Mesendoderm (in vitro differentiated cells): ENCODE data around the gene EBF3.

Source experiments
- DNase-seq: peaks from one replicate; pipeline ENCODE4 v3.0.0; 2013
- H2AK5ac ChIP-seq: 2 replicates; pipeline ENCODE4 v1.6.1; 2013; ENCODE audit warnings: low read length, inconsistent platforms
- H2BK120ac ChIP-seq: 2 replicates; pipeline ENCODE4 v1.6.1; 2013; ENCODE audit warnings: low read depth, mild to moderate bottlenecking, low read length, moderate library complexity, mixed read lengths
- H2BK15ac ChIP-seq: replicated peaks from 2 replicates; pipeline ENCODE4 v1.6.1; 2013; ENCODE audit warnings: low read depth, mild to moderate bottlenecking, moderate library complexity
- H2BK5ac ChIP-seq: 2 replicates; pipeline ENCODE4 v1.6.1; 2013; ENCODE audit warnings: low read length, inconsistent platforms
- H3K18ac ChIP-seq: 2 replicates; pipeline ENCODE4 v1.6.1; 2013; ENCODE audit warnings: mild to moderate bottlenecking, low read length, mixed read lengths
- H3K23ac ChIP-seq: one replicate; pipeline ENCODE4 v1.6.1; 2013; ENCODE audit warnings: low read length
- H3K27ac ChIP-seq: 2 replicates; pipeline ENCODE4 v1.5.1; 2013; ENCODE audit warnings: low read depth, mild to moderate bottlenecking, inconsistent platforms, low read length, moderate library complexity
- H3K27me3 ChIP-seq: 2 replicates; pipeline ENCODE4 v1.6.1; 2013; ENCODE audit warnings: low read length, control low read depth, mild to moderate bottlenecking, inconsistent platforms; ENCODE audit not compliant: insufficient read depth, poor library complexity
- H3K36me3 ChIP-seq: 2 replicates; pipeline ENCODE4 v1.6.1; 2013; ENCODE audit warnings: low read length, inconsistent platforms; ENCODE audit not compliant: control insufficient read depth, insufficient read depth
- H3K4ac ChIP-seq: one replicate; pipeline ENCODE4 v1.6.1; 2013; ENCODE audit warnings: low read depth, mild to moderate bottlenecking, low read length, moderate library complexity
- H3K4me1 ChIP-seq: 2 replicates; pipeline ENCODE4 v1.6.1; 2013; ENCODE audit warnings: low read depth, low read length, inconsistent platforms; ENCODE audit not compliant: control insufficient read depth
- H3K4me2 ChIP-seq: 2 replicates; pipeline ENCODE4 v1.6.1; 2013; ENCODE audit warnings: low read length
- H3K4me3 ChIP-seq: 2 replicates; pipeline ENCODE4 v1.5.1; 2013; ENCODE audit warnings: mild to moderate bottlenecking, low read length
- H3K56ac ChIP-seq: one replicate; pipeline ENCODE4 v1.6.1; 2013; ENCODE audit warnings: low read length
- H3K79me1 ChIP-seq: 2 replicates; pipeline ENCODE4 v1.6.1; 2013; ENCODE audit warnings: low read length, inconsistent platforms
- H3K79me2 ChIP-seq: 2 replicates; pipeline ENCODE4 v1.6.1; 2013; ENCODE audit warnings: mild to moderate bottlenecking, low read length; ENCODE audit not compliant: control insufficient read depth, insufficient read depth
- H3K9ac ChIP-seq: 2 replicates; pipeline ENCODE4 v1.6.1; 2013; ENCODE audit warnings: low read length, inconsistent platforms
- H4K5ac ChIP-seq: one replicate; pipeline ENCODE4 v1.6.1; 2013; ENCODE audit warnings: low read length
- H4K8ac ChIP-seq: one replicate; pipeline ENCODE4 v1.6.1; 2013; ENCODE audit warnings: low read depth, mild to moderate bottlenecking, control low read depth, low read length, moderate library complexity
- WGBS: extraction: QIAGEN DNeasy Blood & Tissue Kit; methylation state at CpG from one replicate; pipeline ENCODE4 v1.1.7; 2013; ENCODE audit warnings: low lambda C conversion rate, missing lambda C conversion rate; ENCODE audit not compliant: insufficient coverage; ENCODE audit errors: extremely low coverage; 5-methylcytosine and 5-hydroxymethylcytosine counted together

The EBF3 gene

DNA sequence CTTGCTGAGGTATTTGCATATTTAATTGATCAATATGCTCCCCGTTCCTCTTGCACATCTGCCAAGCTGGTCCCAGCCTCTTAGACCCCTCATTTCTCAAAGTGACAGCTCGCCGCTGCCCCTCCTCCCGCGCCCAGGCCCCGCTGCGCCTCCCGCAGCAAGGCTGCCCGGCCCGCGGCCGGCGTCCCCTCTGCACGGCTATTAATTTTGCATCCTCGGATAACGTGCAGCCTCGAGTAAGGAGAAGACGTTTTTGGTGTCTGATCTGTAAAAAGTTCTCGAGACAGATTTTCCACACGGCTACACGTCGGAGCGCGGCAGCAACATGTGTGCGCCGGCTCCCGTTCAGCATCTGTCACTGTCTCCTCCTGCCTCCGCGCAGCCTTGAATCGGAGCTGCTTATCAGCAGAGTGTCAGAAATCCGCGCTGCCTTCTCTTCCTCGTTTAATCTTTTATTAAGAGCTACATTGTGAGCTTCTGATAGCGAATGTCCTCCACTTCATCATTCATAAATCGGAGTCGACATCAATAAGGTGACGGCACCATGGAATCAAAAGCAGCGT, 65.3 kb downstream of the EBF3 start:
- no peak overlapping the region for H2BK15ac ChIP-seq
- H2BK120ac ChIP-seq = no peak overlapping the region
- WGBS = no CpG with 5 or more reads among the region's 38 CpGs

DNA sequence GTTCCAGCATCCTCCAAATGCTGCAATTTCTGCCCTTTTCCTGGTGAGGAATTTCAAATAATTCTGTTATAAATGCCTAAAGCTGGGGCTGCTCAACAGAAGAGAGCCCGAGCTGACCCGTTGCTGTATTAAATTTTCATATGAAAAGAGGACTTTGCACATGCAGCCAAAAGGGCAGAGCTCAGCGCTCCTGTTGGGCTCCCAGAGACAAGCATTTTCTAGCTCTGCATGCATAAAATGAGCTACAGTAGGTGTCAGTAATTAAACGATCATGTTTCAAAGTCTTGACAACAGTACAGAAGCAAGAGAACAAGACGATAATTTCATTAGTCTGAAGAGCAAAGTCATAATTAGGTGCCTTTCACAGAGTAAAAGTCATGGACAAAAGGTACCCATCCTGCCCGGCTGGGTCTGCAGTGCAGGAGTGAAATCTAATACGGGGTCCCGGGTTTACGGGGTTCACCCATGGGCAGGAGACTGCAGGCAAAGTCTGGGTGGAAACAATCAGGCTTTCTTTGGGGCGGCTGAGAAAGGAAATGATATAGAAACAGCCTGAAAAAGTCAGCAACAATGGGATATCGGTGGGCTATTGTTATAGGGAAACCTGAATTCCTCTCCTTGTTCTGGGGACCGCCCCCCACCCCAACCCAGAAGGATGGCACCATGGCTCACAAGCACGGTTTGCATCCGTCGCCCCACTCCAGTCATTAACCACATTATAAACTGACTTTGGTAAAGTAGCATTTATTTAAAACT, 66.0 kb downstream of the EBF3 start:
- no peak overlapping the region for H2BK120ac ChIP-seq
- no peaks in the 10 kb centered on the region for H3K79me1 ChIP-seq
- no peak overlapping the region for H3K4me2 ChIP-seq
- no peak overlapping the region for H2AK5ac ChIP-seq
- no peak overlapping the region for H4K8ac ChIP-seq
- DNase-seq = no peak
- H3K4me1 ChIP-seq = peaks cover 3% of the 10 kb centered on the region
- no peaks in the 10 kb centered on the region for H3K36me3 ChIP-seq
- no peak overlapping the region for H4K5ac ChIP-seq
- no peak overlapping the region for H2BK5ac ChIP-seq
- H3K4ac ChIP-seq = no peak overlapping the region
- H3K27ac ChIP-seq = no peak overlapping the region
- no CpG with 5 or more reads among the region's 15 CpGs for WGBS
- no peaks in the 10 kb centered on the region for H3K79me2 ChIP-seq
- H3K18ac ChIP-seq = no peak overlapping the region
- no peak overlapping the region for H3K23ac ChIP-seq
- no peak overlapping the region for H3K4me3 ChIP-seq
- H2BK15ac ChIP-seq = no peak overlapping the region
- no peaks in the 10 kb centered on the region for H3K27me3 ChIP-seq
- H3K56ac ChIP-seq = no peak overlapping the region
- no peak overlapping the region for H3K9ac ChIP-seq

More for the DNA sequence above, 65.3 kb downstream of the EBF3 start:
- H3K56ac ChIP-seq = no peak overlapping the region
- H3K4me2 ChIP-seq = no peak overlapping the region
- no peaks in the 10 kb centered on the region for H3K79me1 ChIP-seq
- H2BK5ac ChIP-seq = no peak overlapping the region
- H3K27ac ChIP-seq = no peak overlapping the region
- no peaks in the 10 kb centered on the region for H3K79me2 ChIP-seq
- H3K27me3 ChIP-seq = no peaks in the 10 kb centered on the region
- H3K36me3 ChIP-seq = no peaks in the 10 kb centered on the region
- no peak overlapping the region for H3K4ac ChIP-seq
- H3K18ac ChIP-seq = no peak overlapping the region
- H3K4me1 ChIP-seq = peaks cover 3% of the 10 kb centered on the region
- H3K4me3 ChIP-seq = no peak overlapping the region
- H4K5ac ChIP-seq = no peak overlapping the region
- H3K23ac ChIP-seq = no peak overlapping the region
- no peak overlapping the region for H2AK5ac ChIP-seq
- no peak for DNase-seq
- no peak overlapping the region for H4K8ac ChIP-seq
- H3K9ac ChIP-seq = no peak overlapping the region

DNA sequence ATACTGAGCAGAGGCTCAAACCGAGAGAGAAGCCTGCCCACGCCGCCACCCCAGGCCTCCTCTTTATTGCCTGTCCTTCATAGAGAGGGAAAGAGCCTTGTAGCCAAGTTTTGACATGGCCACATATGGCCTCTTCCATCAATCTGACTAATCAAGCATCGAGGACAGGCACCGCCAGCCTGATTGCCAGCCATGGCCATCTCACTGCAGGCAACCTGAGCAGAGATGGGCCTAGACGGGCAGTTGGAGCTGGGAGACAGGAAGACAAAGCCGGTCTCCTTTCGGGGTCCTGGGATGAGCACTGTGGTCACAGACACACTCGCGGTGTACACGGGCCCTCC, 67.2 kb downstream of the EBF3 start:
- no peak overlapping the region for H3K9ac ChIP-seq
- no peak overlapping the region for H3K4me3 ChIP-seq
- H2BK15ac ChIP-seq = no peak overlapping the region
- H4K5ac ChIP-seq = no peak overlapping the region
- H3K27ac ChIP-seq = no peak overlapping the region
- peaks cover 3% of the 10 kb centered on the region for H3K4me1 ChIP-seq
- no peak for DNase-seq
- H3K56ac ChIP-seq = no peak overlapping the region
- H4K8ac ChIP-seq = no peak overlapping the region
- no peaks in the 10 kb centered on the region for H3K27me3 ChIP-seq
- no peaks in the 10 kb centered on the region for H3K79me2 ChIP-seq
- no peak overlapping the region for H2AK5ac ChIP-seq
- H3K4ac ChIP-seq = no peak overlapping the region
- H3K4me2 ChIP-seq = no peak overlapping the region
- H3K23ac ChIP-seq = no peak overlapping the region
- no peak overlapping the region for H2BK120ac ChIP-seq
- no peak overlapping the region for H2BK5ac ChIP-seq
- no peaks in the 10 kb centered on the region for H3K79me1 ChIP-seq
- WGBS = no CpG with 5 or more reads among the region's 11 CpGs
- H3K36me3 ChIP-seq = no peaks in the 10 kb centered on the region
- H3K18ac ChIP-seq = no peak overlapping the region

DNA sequence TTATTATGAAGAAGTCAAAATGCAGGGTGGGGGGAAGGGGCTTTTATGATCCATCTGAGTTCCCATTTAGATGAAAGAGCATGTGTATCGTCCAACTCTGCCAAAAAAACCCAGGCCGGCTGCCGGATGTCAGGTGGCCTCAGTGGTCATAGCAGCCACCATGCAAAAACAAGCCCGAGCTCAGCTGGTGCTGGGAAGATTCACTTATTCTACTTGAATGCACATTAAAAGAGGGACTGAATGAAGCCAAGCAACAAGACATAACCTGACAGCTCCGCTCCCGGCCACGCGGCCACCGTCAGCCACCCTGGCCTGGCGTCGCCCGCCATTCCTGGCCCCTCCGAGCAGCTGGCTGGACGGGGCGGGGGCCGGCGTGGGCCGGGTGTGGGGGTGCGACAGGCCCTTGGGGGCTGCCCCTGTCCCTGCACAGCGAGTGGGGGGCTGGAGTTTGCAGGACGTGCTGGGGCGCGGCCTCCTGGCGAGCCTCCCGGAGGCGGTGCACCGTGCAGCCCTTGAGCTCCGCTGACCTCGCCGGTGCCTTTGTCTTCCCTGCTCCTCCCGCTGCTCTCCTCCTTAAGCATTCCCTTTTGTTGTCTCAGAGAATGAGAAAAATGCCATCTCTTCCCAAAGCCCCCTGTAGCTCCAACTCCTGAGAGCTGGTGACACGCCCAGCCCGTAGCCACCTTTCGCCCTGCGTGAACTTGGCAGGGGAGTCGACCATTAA, 67.8 kb downstream of the EBF3 start:
- H3K79me1 ChIP-seq = no peaks in the 10 kb centered on the region
- H4K5ac ChIP-seq = no peak overlapping the region
- no peak overlapping the region for H2BK120ac ChIP-seq
- H3K79me2 ChIP-seq = no peaks in the 10 kb centered on the region
- no peak overlapping the region for H3K18ac ChIP-seq
- H3K27ac ChIP-seq = no peak overlapping the region
- WGBS = no CpG with 5 or more reads among the region's 36 CpGs
- H4K8ac ChIP-seq = no peak overlapping the region
- H2AK5ac ChIP-seq = no peak overlapping the region
- H2BK5ac ChIP-seq = no peak overlapping the region
- H3K27me3 ChIP-seq = no peaks in the 10 kb centered on the region
- no peak overlapping the region for H3K4me3 ChIP-seq
- no peak overlapping the region for H3K56ac ChIP-seq
- no peaks in the 10 kb centered on the region for H3K36me3 ChIP-seq
- no peak overlapping the region for H3K9ac ChIP-seq
- no peak overlapping the region for H3K4ac ChIP-seq
- DNase-seq = peak; percentile 30
- no peak overlapping the region for H2BK15ac ChIP-seq
- no peak overlapping the region for H3K4me2 ChIP-seq
- H3K23ac ChIP-seq = no peak overlapping the region
- H3K4me1 ChIP-seq = peaks cover 3% of the 10 kb centered on the region

DNA sequence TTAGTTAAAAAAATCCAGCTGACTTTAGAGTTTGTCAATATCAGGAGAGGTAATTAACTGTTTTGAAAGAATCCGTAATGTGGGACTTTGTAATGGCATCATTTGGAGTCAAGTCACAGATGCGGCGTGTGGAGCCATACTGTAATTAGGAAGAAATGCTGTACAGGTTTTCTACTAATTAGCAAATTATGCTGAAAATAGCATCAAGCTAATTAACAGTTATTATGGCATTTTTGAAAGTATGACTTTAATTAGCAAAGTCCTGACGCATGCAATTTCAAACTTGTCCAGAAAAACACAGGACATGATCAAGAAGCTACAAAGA, 68.3 kb downstream of the EBF3 start:
- no peak overlapping the region for H3K23ac ChIP-seq
- H3K4ac ChIP-seq = no peak overlapping the region
- H2BK15ac ChIP-seq = no peak overlapping the region
- no peak overlapping the region for H3K9ac ChIP-seq
- WGBS = no CpG with 5 or more reads among the region's 4 CpGs
- H3K18ac ChIP-seq = no peak overlapping the region
- H3K4me1 ChIP-seq = peaks cover 3% of the 10 kb centered on the region
- H3K56ac ChIP-seq = no peak overlapping the region
- no peak overlapping the region for H4K8ac ChIP-seq
- H2BK120ac ChIP-seq = no peak overlapping the region
- no peak overlapping the region for H2BK5ac ChIP-seq
- H2AK5ac ChIP-seq = no peak overlapping the region
- DNase-seq = no peak
- H3K79me2 ChIP-seq = no peaks in the 10 kb centered on the region
- no peak overlapping the region for H3K27ac ChIP-seq
- no peaks in the 10 kb centered on the region for H3K36me3 ChIP-seq
- H3K79me1 ChIP-seq = no peaks in the 10 kb centered on the region
- H3K27me3 ChIP-seq = no peaks in the 10 kb centered on the region
- no peak overlapping the region for H4K5ac ChIP-seq
- no peak overlapping the region for H3K4me3 ChIP-seq
- no peak overlapping the region for H3K4me2 ChIP-seq
